Colonic mucosa (tissue), 4 donors: ENCODE data around the gene ZNF81. TPM values are rescaled to one million over a fixed set of nuclear protein-coding genes. Genes with fewer than 3 reads are reported as not detected.
"Not testable (repeated sequence)": the region's sequence is repeated elsewhere in the genome, so short reads cannot be mapped to it uniquely, and the experiment has no call there.

Experiments used
- DNase-seq: peaks from one replicate; pipeline ENCODE4 v3.0.0-alpha.2; 2020
- H3K27ac ChIP-seq: fragments of 200-600 bp; one replicate; pipeline ENCODE4 v1.8.0; 2021
- H3K27me3 ChIP-seq: fragments of 200-600 bp; one replicate; pipeline ENCODE4 v1.8.0; 2021
- H3K36me3 ChIP-seq: fragments of 200-600 bp; one replicate; pipeline ENCODE4 v1.8.0; 2021
- H3K4me1 ChIP-seq: fragments of 200-600 bp; one replicate; pipeline ENCODE4 v1.8.0; 2021; ENCODE audit warnings: mild to moderate bottlenecking
- H3K4me3 ChIP-seq: fragments of 200-600 bp; one replicate; pipeline ENCODE4 v1.8.0; 2021
- H3K9ac ChIP-seq, 2 donors: one replicate each; pipeline ENCODE4 v1.7.0; 2013; ENCODE audit warnings: control low read depth in 2 of 2, low read depth in 2 of 2, low read length in 2 of 2
- H3K9me3 ChIP-seq: fragments of 200-600 bp; one replicate; pipeline ENCODE4 v1.8.0; 2021
- CTCF ChIP-seq: fragments of 200-600 bp; IDR thresholded peaks from one replicate; pipeline ENCODE4 v1.8.0; 2022; ENCODE audit warnings: antibody characterized with exemption, mild to moderate bottlenecking
- intact Hi-C: fragments of 100-400 bp; cut with DNase I; formaldehyde crosslinking; loops from one replicate; pipeline ENCODE4 v1.14.1; 2022
- total RNA-seq, 2 donors: library from RNA; stranded (reverse); fragmentation: NEBNext Ultra II Directional in 1 of 2; extraction: Animal tissue kit (Norgen Biotek cat#: 25700) in 1 of 2; gene quantifications; one replicate each; pipeline ENCODE4 v1.2.1, GENCODE V29; 2021
- donor health status: healthy.
- donor health status: DM: no; HTN: no; CAD: no.
- donor health status: DM: no; HTN: no; CAD: no.

Gene ZNF81
- total RNA-seq, 2 donors from 2014 or later = 8.8 to 13.3 TPM

- no peak overlapping the region for H3K27ac ChIP-seq
- H3K9me3 ChIP-seq = no peaks in the 10 kb centered on the region
- H3K36me3 ChIP-seq = no peaks in the 10 kb centered on the region
- intact Hi-C loops = no loop called here
- DNase-seq = no peak
- H3K4me3 ChIP-seq = no peak overlapping the region
- TF ChIP-seq CTCF = no peak
- no peaks in the 10 kb centered on the region for H3K4me1 ChIP-seq
- no peaks in the 10 kb centered on the region for H3K27me3 ChIP-seq
- no peak overlapping the region for H3K9ac ChIP-seq
These were observed 122.2 kb downstream of the ZNF81 start for GRCh38 chrX:47958761-47959342.

- TF ChIP-seq CTCF = no peak
- no peak for DNase-seq
- Histone ChIP-seq H3K27ac (no peak overlapping the region), H3K36me3 (no peaks in the 10 kb centered on the region), H3K4me3 (no peak overlapping the region), H3K9ac (no peak overlapping the region), H3K4me1 (no peaks in the 10 kb centered on the region), H3K9me3 (no peaks in the 10 kb centered on the region), H3K27me3 (no peaks in the 10 kb centered on the region)
- intact Hi-C loops = no loop called here
These were observed 123.7 kb downstream of the ZNF81 start for GRCh38 chrX:47960406-47960805.

- H3K9me3 ChIP-seq, H3K36me3 ChIP-seq, H3K27me3 ChIP-seq, H3K4me1 ChIP-seq, intact Hi-C loops, H3K9ac ChIP-seq, DNase-seq, H3K4me3 ChIP-seq, H3K27ac ChIP-seq: not testable (repeated sequence)
These were observed 125.1 kb downstream of the ZNF81 start for GRCh38 chrX:47961830-47962229.

- H3K4me3 ChIP-seq, H3K27ac ChIP-seq, H3K9me3 ChIP-seq, H3K27me3 ChIP-seq, H3K9ac ChIP-seq, H3K4me1 ChIP-seq, H3K36me3 ChIP-seq, DNase-seq, intact Hi-C loops: not testable (repeated sequence)
These were observed 128.8 kb downstream of the ZNF81 start for GRCh38 chrX:47965526-47965925.

Other genes starting within 250 kb of the ZNF81 start
- 1 to 10 TPM in 1 of 2 donors, under 1 TPM in 1; 0.96 to 1.5 TPM for gene SYN1, start 217.0 kb upstream of the ZNF81 start, total RNA-seq
- gene CFP, start 207.0 kb upstream of the ZNF81 start, total RNA-seq = 1 to 10 TPM; 1.1 to 4.1 TPM
- gene ELK1, start 186.3 kb upstream of the ZNF81 start, total RNA-seq = 10 to 100 TPM; 26.7 to 31.0 TPM
- gene UXT, start 177.7 kb upstream of the ZNF81 start, total RNA-seq = 100 to 1,000 TPM; 102 to 123 TPM
- gene ZNF182, start 167.1 kb downstream of the ZNF81 start, total RNA-seq = 1 to 10 TPM; 3.0 to 4.2 TPM
- not detected for gene SPACA5, start 170.1 kb downstream of the ZNF81 start, total RNA-seq
- gene ZNF630, start 234.7 kb downstream of the ZNF81 start, total RNA-seq = 1 to 10 TPM; 2.6 to 2.8 TPM